ENCODE measurements around the gene PYGM. TPM values are rescaled to one million over a fixed set of nuclear protein-coding genes. Genes with fewer than 3 reads are reported as not detected.
"Not testable (repeated sequence)": the region's sequence is repeated elsewhere in the genome, so short reads cannot be mapped to it uniquely, and the experiment has no call there.

Gene PYGM
- total RNA-seq, 1 donor: 4.6 TPM

DNA sequence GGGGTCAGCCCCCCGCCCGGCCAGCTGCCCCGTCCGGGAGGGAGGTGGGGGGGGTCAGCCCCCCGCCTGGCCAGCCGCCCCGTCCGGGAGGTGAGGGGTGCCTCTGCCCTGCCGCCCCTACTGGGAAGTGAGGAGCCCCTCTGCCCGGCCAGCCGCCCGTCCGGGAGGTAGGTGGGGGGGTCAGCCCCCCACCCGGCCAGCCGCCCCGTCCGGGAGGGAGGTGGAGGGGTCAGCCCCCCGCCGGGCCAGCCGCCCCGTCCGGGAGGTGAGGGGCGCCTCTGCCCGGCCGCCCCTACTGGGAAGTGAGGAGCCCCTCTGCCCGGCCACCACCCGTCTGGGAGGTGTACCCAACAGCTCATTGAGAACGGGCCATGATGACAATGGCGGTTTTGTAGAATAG, 57.8 kb downstream of the PYGM start:
- DNase-seq (ENCODE audit: low read depth in 2 of 3, low spot score in 2 of 3): not testable (repeated sequence)

- no peak for DNase-seq (ENCODE audit: low read depth in 2 of 3, low spot score in 2 of 3)
These were observed 61.3 kb downstream of the PYGM start for GRCh38 chr11:64698427-64698826.

- no peak for DNase-seq (ENCODE audit: low read depth in 2 of 3, low spot score in 2 of 3)
These were observed 62.0 kb downstream of the PYGM start for GRCh38 chr11:64697663-64698375.

Other genes starting within 250 kb of the PYGM start
- gene SLC22A11, start 204.0 kb downstream of the PYGM start, total RNA-seq: not detected
- gene SLC22A12, start 168.8 kb downstream of the PYGM start, total RNA-seq: not detected
- gene NRXN2, start 36.8 kb downstream of the PYGM start, total RNA-seq: 1.6 TPM
- gene RASGRP2, start 15.8 kb downstream of the PYGM start, total RNA-seq: 204 TPM
- 367 TPM for gene SF1, start 18.6 kb upstream of the PYGM start, total RNA-seq
- 70.8 TPM for gene MAP4K2, start 43.2 kb upstream of the PYGM start, total RNA-seq
- gene MEN1, start 50.6 kb upstream of the PYGM start, total RNA-seq: 66.5 TPM
- 7.5 TPM for gene CDC42BPG, start 84.7 kb upstream of the PYGM start, total RNA-seq
- gene EHD1, start 118.6 kb upstream of the PYGM start, total RNA-seq: 105 TPM
- gene ATG2A, start 157.2 kb upstream of the PYGM start, total RNA-seq: 29.9 TPM
- 5.9 TPM for gene PPP2R5B, start 164.7 kb upstream of the PYGM start, total RNA-seq
- not detected for gene GPHA2, start 175.9 kb upstream of the PYGM start, total RNA-seq
- gene MAJIN, start 212.1 kb upstream of the PYGM start, total RNA-seq: not detected
- gene BATF2, start 237.0 kb upstream of the PYGM start, total RNA-seq: 0.81 TPM

All from hematopoietic multipotent progenitor cell (in vitro differentiated cells).